ENCODE data around the gene CCL5.
"Not testable (repeated sequence)": the region's sequence is repeated elsewhere in the genome, so short reads cannot be mapped to it uniquely, and the experiment has no call there.

CCL5 gene

GRCh38 chr17:35898283-35899070, 18.3 kb upstream of the CCL5 start:
- no peak for DNase-seq

GRCh38 chr17:35897772-35898171, 17.6 kb upstream of the CCL5 start:
- not testable (repeated sequence) for DNase-seq

- no peak for DNase-seq
Observed at GRCh38 chr17:35895636-35896587, 15.8 kb upstream of the CCL5 start.

- DNase-seq = no peak
Observed at GRCh38 chr17:35894206-35894605, 14.0 kb upstream of the CCL5 start.

- no peak for DNase-seq
Observed at GRCh38 chr17:35893751-35894150, 13.6 kb upstream of the CCL5 start.

GRCh38 chr17:35892091-35893035, 12.2 kb upstream of the CCL5 start:
- no peak for DNase-seq

- no peak for DNase-seq
Observed at GRCh38 chr17:35891269-35891668, 11.1 kb upstream of the CCL5 start.

- DNase-seq = no peak
Observed at GRCh38 chr17:35890774-35891155, 10.6 kb upstream of the CCL5 start.

- DNase-seq = peak; percentile 81
Observed at GRCh38 chr17:35889818-35890773, 9.9 kb upstream of the CCL5 start.

GRCh38 chr17:35889241-35889640, 9.1 kb upstream of the CCL5 start:
- DNase-seq = no peak

GRCh38 chr17:35878361-35878760, 1.8 kb downstream of the CCL5 start:
- no peak for DNase-seq

GRCh38 chr17:35877345-35878029, 2.7 kb downstream of the CCL5 start:
- DNase-seq = no peak

GRCh38 chr17:35876534-35876933, 3.6 kb downstream of the CCL5 start:
- no peak for DNase-seq

GRCh38 chr17:35875800-35876139, 4.4 kb downstream of the CCL5 start:
- no peak for DNase-seq

GRCh38 chr17:35875072-35875799, 4.9 kb downstream of the CCL5 start:
- DNase-seq = no peak

GRCh38 chr17:35872196-35872980, 7.8 kb downstream of the CCL5 start:
- DNase-seq = no peak

GRCh38 chr17:35870906-35871819, 9.0 kb downstream of the CCL5 start:
- no peak for DNase-seq

- no peak for DNase-seq
Observed at GRCh38 chr17:35868737-35869136, 11.4 kb downstream of the CCL5 start, which contains the start of gene HEATR9. Gene HEATR9, minus strand, starts transcription at chr17:35868891. Its CDS starts 149 bp downstream, at chr17:35868742.

Measured in NCI-H1694 (cell line).